Lung (tissue), 12 donors: ENCODE measurements around the gene CACNA1S. TPM values are rescaled to one million over a fixed set of nuclear protein-coding genes. Genes with fewer than 3 reads are reported as not detected.

Experiments
- ATAC-seq: fragments of 200-7000 bp; cut with Tn5 transposase; one replicate; pipeline ENCODE4 v1.9.1; 2020; ENCODE audit warnings: moderate number of reproducible peaks; ENCODE audit not compliant: insufficient read depth, low FRiP score
- DNase-seq, 3 donors: peaks; one replicate each; pipeline ENCODE4 v3.0.0-alpha.2; 2013 to 2017
- H3K27ac ChIP-seq, 2 donors: one replicate each; pipeline ENCODE4 v1.5.1; 2013; ENCODE audit warnings: mild to moderate bottlenecking in 2 of 2, moderate library complexity in 2 of 2, control low read depth in 1 of 2, inconsistent platforms in 1 of 2, low read depth in 1 of 2, low read length in 1 of 2
- H3K27me3 ChIP-seq, 3 donors: one replicate each; pipeline ENCODE4 v1.5.1; 2013; ENCODE audit warnings: low read length in 2 of 3; ENCODE audit not compliant: control insufficient read depth in 3 of 3, insufficient read depth in 3 of 3
- H3K36me3 ChIP-seq, 4 donors: one replicate each; pipeline ENCODE4 v1.5.1; 2013; ENCODE audit warnings: low read length in 4 of 4, mild to moderate bottlenecking in 1 of 4, moderate library complexity in 1 of 4; ENCODE audit not compliant: control insufficient read depth in 4 of 4, insufficient read depth in 4 of 4
- H3K4me1 ChIP-seq, 5 donors: one replicate each; pipeline ENCODE4 v1.5.1; 2013; ENCODE audit warnings: low read length in 5 of 5, mild to moderate bottlenecking in 2 of 5, moderate library complexity in 1 of 5; ENCODE audit not compliant: control insufficient read depth in 5 of 5, insufficient read depth in 5 of 5
- H3K4me3 ChIP-seq: one replicate; pipeline ENCODE4 v1.5.1; 2013; ENCODE audit warnings: mild to moderate bottlenecking, control low read depth, moderate library complexity
- H3K9ac ChIP-seq, 2 donors: one replicate each; pipeline ENCODE4 v1.5.1; 2013; ENCODE audit warnings: low read length in 2 of 2, control low read depth in 1 of 2; ENCODE audit not compliant: insufficient read depth in 1 of 2
- H3K9me3 ChIP-seq, 4 donors: one replicate each; pipeline ENCODE4 v1.5.1; 2013; ENCODE audit warnings: low read length in 3 of 4, mild to moderate bottlenecking in 1 of 4, moderate library complexity in 1 of 4; ENCODE audit not compliant: control insufficient read depth in 4 of 4, insufficient read depth in 3 of 4
- CTCF ChIP-seq: IDR thresholded peaks from 2 replicates; pipeline ENCODE4 v1.5.1; 2012; ENCODE audit warnings: mild to moderate bottlenecking; ENCODE audit errors: control extremely low read depth, extremely low read depth
- WGBS, 2 donors: extraction: QIAGEN DNeasy Blood & Tissue Kit; methylation state at CpG; one replicate each; pipeline ENCODE4 v1.1.7; 2013; 5-methylcytosine and 5-hydroxymethylcytosine counted together
- polyA plus RNA-seq, 2 donors: library from polyadenylated mRNA; stranded (reverse); fragments of 200-250 nt; gene quantifications; one replicate each; pipeline ENCODE4 v1.2.1, GENCODE V29; 2013
- total RNA-seq, 2 donors: library from RNA; depleted of rRNA in 1 of 2; stranded (reverse); fragments of >200 nt in 1 of 2; gene quantifications; one replicate each; pipeline ENCODE4 v1.2.1, GENCODE V29; 2014 to 2021
- donor health status: control.
- donor health status: control.
- donor health status: Bipolar disorder and iron deficiency.
- donor health status: healthy.
- donor health status: DM: yes; HTN: yes; CAD: no.

The CACNA1S gene
- total and polyA plus RNA-seq, 4 donors, result 0.01 to 0.20 (median 0.02) TPM; not detected in 1

- H3K9ac ChIP-seq, result no peak overlapping the region
- no peaks in the 10 kb centered on the region for H3K9me3 ChIP-seq
- peaks cover 0 to 7% (median 0%) of the 10 kb centered on the region in 5 donors for H3K4me1 ChIP-seq
- H3K4me3 ChIP-seq, result no peak overlapping the region
- H3K36me3 ChIP-seq, result no peaks in the 10 kb centered on the region
- WGBS, 2 donors, result 85 to 91% methylated on average over 9 of the region's 9 CpGs
- DNase-seq (no peak), ATAC-seq (no peak)
- TF ChIP-seq CTCF, result no peak
- H3K27ac ChIP-seq, result no peak overlapping the region
- no peaks in the 10 kb centered on the region for H3K27me3 ChIP-seq
Measured at GRCh38 chr1:201044119-201044518, 68.1 kb downstream of the CACNA1S start.

DNA sequence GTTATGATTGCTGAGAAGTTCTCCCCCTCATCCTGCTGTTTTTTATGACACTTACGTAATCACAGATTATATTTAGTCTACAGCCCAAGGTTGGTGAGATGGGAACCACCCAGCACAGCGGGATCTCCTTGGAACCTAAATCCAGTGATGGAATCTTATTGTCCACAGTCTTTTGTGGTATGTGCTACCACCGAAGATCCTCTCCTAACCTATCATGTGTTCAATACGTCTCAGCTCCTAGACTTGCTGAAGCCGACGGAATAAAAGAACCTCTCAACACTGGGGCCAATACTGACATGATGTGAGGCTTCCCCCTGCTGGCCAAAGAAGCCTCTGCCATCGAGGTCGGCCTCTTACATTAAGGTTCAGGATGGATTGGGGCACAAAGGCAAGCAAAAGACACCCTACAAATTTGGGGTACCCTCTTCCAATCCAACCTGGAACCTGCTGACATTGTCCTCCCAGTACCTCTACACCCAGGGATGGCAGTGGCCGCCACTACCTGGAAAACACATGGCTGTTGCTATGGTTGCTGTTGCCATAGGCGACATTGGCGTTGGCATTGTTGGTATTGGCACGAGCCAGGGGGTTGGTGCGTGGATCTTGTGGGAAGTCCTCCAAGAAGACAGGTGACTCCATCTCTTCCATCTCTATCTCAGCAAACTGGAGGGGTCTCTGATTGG is 69.3 kb downstream of the CACNA1S start:
- TF ChIP-seq CTCF, result peak; percentile 86
- ATAC-seq (no peak), DNase-seq (peak; percentile 78 to 90 (median 88))
- H3K4me1 ChIP-seq, result no peaks in the 10 kb centered on the region
- H3K36me3 ChIP-seq, result no peaks in the 10 kb centered on the region
- no peaks in the 10 kb centered on the region for H3K9me3 ChIP-seq
- WGBS, 2 donors, result 32 to 33% methylated on average over 13 of the region's 13 CpGs
- H3K27me3 ChIP-seq, result no peaks in the 10 kb centered on the region
- H3K4me3 ChIP-seq, result no peak overlapping the region
- H3K9ac ChIP-seq, result no peak overlapping the region
- H3K27ac ChIP-seq, result no peak overlapping the region

DNA sequence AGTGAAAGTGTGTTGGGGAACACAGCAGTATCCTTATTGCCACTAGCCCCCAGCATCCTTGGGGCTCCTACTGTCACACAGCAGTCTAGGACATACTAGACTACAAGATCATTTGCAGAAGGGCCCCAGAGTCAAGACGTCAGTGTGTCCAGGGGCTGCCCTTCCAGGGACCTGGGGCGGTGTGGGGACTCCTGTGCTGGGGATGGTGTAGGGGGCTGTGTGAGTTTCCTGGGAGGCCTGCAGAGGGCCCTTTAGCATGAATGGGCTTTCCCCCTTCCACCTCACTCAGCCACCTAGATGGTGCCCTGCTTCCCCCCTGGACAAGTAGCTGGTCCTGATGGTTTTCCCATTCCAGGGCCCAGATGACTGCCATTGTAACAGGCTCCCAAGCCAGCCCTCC is 71.2 kb downstream of the CACNA1S start:
- H3K4me3 ChIP-seq, result no peak overlapping the region
- no peak for TF ChIP-seq CTCF
- H3K9ac ChIP-seq, result no peak overlapping the region
- peaks cover 0 to 9% (median 3%) of the 10 kb centered on the region in 5 donors for H3K4me1 ChIP-seq
- 92 to 97% methylated on average over 2 of the region's 2 CpGs for WGBS, 2 donors
- DNase-seq, result no peak
- peaks cover 0 to 2% (median 0%) of the 10 kb centered on the region in 3 donors for H3K27me3 ChIP-seq
- no peaks in the 10 kb centered on the region for H3K9me3 ChIP-seq
- no peaks in the 10 kb centered on the region for H3K36me3 ChIP-seq
- no peak overlapping the region for H3K27ac ChIP-seq
- no peak for ATAC-seq

DNA sequence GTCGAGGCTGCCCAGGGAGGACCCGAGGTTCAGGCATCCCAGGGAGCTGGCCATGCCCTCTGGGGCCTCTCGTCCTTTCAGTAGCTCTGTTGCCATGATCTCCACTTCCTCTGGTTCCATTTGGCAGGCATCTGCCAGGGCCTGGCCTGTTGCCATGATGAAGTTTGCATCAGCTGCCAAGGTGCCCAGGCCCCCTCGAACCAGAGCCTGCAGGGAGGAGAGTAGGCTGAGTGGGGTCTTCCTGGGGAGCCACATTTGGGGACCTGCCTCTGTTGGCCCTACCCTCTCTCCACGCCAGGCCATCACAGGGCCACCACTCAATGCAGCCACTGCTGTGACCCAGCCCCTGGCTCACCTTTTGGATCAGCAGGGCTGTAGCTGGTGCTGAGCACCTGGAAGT is 72.3 kb downstream of the CACNA1S start:
- no peak overlapping the region for H3K27ac ChIP-seq
- peaks cover 0 to 14% (median 6%) of the 10 kb centered on the region in 5 donors for H3K4me1 ChIP-seq
- peaks cover 0 to 2% (median 0%) of the 10 kb centered on the region in 3 donors for H3K27me3 ChIP-seq
- no peaks in the 10 kb centered on the region for H3K9me3 ChIP-seq
- DNase-seq, result no peak
- no peak overlapping the region for H3K9ac ChIP-seq
- no peak for TF ChIP-seq CTCF
- 77 to 82% methylated on average over 5 of the region's 5 CpGs for WGBS, 2 donors
- no peak overlapping the region for H3K4me3 ChIP-seq
- no peaks in the 10 kb centered on the region for H3K36me3 ChIP-seq
- no peak for ATAC-seq
